CD4-positive, alpha-beta T cell treated with Interferon alpha-2 for 1 hour (primary cell): ENCODE measurements around the gene VASN.

Source experiments
- DNase-seq, 2 donors: peaks; one replicate each; pipeline ENCODE4 v3.0.0-alpha.2; 2020 to 2022

Gene VASN

GRCh38 chr16:4404967-4405696, 33.5 kb downstream of the VASN start:
- DNase-seq = no peak

GRCh38 chr16:4407543-4408322, 36.1 kb downstream of the VASN start:
- DNase-seq = no peak

- no peak for DNase-seq
These were observed 36.7 kb downstream of the VASN start for GRCh38 chr16:4408323-4408690.

- no peak for DNase-seq
These were observed 37.7 kb downstream of the VASN start for GRCh38 chr16:4409081-4409932.

GRCh38 chr16:4410335-4411075, 38.9 kb downstream of the VASN start:
- no peak for DNase-seq

- no peak for DNase-seq
These were observed 40.0 kb downstream of the VASN start for GRCh38 chr16:4411684-4412083.

GRCh38 chr16:4412159-4412558, 40.5 kb downstream of the VASN start:
- DNase-seq = no peak

- no peak for DNase-seq
These were observed 41.2 kb downstream of the VASN start for GRCh38 chr16:4412854-4413253.

GRCh38 chr16:4414187-4414917, 42.7 kb downstream of the VASN start:
- peak; percentile 79 to 92 for DNase-seq

GRCh38 chr16:4415538-4416199, 44.0 kb downstream of the VASN start:
- DNase-seq = peak; percentile 65 to 80

- peak; percentile 98 to 99 for DNase-seq
These were observed 44.8 kb downstream of the VASN start, which contains the start of gene CORO7 for GRCh38 chr16:4416200-4417032. Gene CORO7 (minus strand): TSS chr16:4416596. CDS start chr16:4416518, 78 bp downstream.

- DNase-seq = no peak
These were observed 47.8 kb downstream of the VASN start for GRCh38 chr16:4419402-4419959.

GRCh38 chr16:4420505-4421105, 49.0 kb downstream of the VASN start:
- no peak for DNase-seq

GRCh38 chr16:4425378-4426020, 53.9 kb downstream of the VASN start, which contains the start of gene DNAJA3:
Gene DNAJA3 (plus strand): TSS chr16:4425868. CDS start chr16:4425882, 14 bp downstream.
- peak; percentile 92 to 93 for DNase-seq

GRCh38 chr16:4426021-4426684, 54.5 kb downstream of the VASN start:
- DNase-seq = no peak

GRCh38 chr16:4426722-4427372, 55.2 kb downstream of the VASN start:
- no peak for DNase-seq

- DNase-seq = no peak
These were observed 56.9 kb downstream of the VASN start for GRCh38 chr16:4428500-4428899.

GRCh38 chr16:4431023-4431422, 59.4 kb downstream of the VASN start:
- no peak for DNase-seq
